K562 (cell line): Measurements from ENCODE around the gene USP9Y. TPM values are rescaled to one million over a fixed set of nuclear protein-coding genes. Genes with fewer than 3 reads are reported as not detected.

ENCODE experiments used
- GTF2E2 ChIP-seq: fragments of 200-800 bp; sonication (Bioruptor generic); IDR thresholded peaks from 2 replicates; pipeline ENCODE4 v1.6.1; 2016; ENCODE audit warnings: missing genetic modification characterization, missing compliant biosample characterization
- MYNN ChIP-seq, 2 experiments: sonication (generic); formaldehyde crosslinking in 1 of 2; IDR thresholded peaks; 2 replicates each; pipeline versions ENCODE4 v1.5.0 to v1.6.1; 2016 to 2020; ENCODE audit warnings: antibody characterized with exemption in 1 of 2, missing genetic modification reagents in 1 of 2
- RBBP5 ChIP-seq: fragments of 200-600 bp; sonication (generic); IDR thresholded peaks from 2 replicates; pipeline ENCODE4 v1.6.1; 2012; ENCODE audit warnings: borderline replicate concordance, mild to moderate bottlenecking, low read length, control low read depth, inconsistent platforms; ENCODE audit not compliant: insufficient read depth, poor library complexity, severe bottlenecking
- REST ChIP-seq, 2 experiments: fragments of 450-650 bp; formaldehyde crosslinking in 1 of 2; IDR thresholded peaks; 2 replicates each; pipeline versions ENCODE4 v1.4.0 to v1.6.1; 2014 to 2020; ENCODE audit warnings: mild to moderate bottlenecking in 2 of 2, borderline replicate concordance in 1 of 2, low read depth in 1 of 2
- ZFP30 ChIP-seq: fragments of 250-450 bp; sonication (Bioruptor Pico); IDR thresholded peaks from 2 replicates; pipeline ENCODE4 v1.8.0; 2022; ENCODE audit warnings: moderate library complexity, mild to moderate bottlenecking, inconsistent platforms, borderline replicate concordance
- polyA plus RNA-seq, 8 experiments: library from polyadenylated mRNA; depleted of rRNA in 4 of 8; stranded (reverse) in 5 of 8; unstranded in 3 of 8; fragments of >200 nt; fragmentation: Nextera tagmentation in 2 of 8; fragmentation: Illumina TruSeq in 1 of 8; extraction: Ambion mirVana in 2 of 8; extraction: Trizol in 1 of 8; gene quantifications; 2 replicates each; pipeline versions ENCODE4 v1.2.1 to v1.2.3, GENCODE V29; 2011 to 2014; ENCODE audit warnings: inconsistent platforms in 1 of 8, missing spikeins in 1 of 8
- total RNA-seq, 7 experiments: library from RNA; depleted of rRNA in 6 of 7; stranded (reverse); fragments of >200 nt in 6 of 7; fragmentation: Illumina TruSeq in 2 of 7; extraction: Trizol in 2 of 7; gene quantifications; 2 replicates each; pipeline versions ENCODE4 v1.2.1 to v1.2.3, GENCODE V29; 2011 to 2021; ENCODE audit warnings: low replicate concordance in 1 of 7
- TF ChIP-seq, protein P1 (sequence below): sonication (generic); formaldehyde crosslinking; IDR thresholded peaks from 2 replicates; pipeline ENCODE4 v1.8.1; 2023; ENCODE audit warnings: missing genetic modification reagents, mild to moderate bottlenecking, borderline replicate concordance

Gene USP9Y
- total and polyA plus RNA-seq, 9 of the 15 experiments (the other 6 are each of a cell fraction or from before 2014, with no cell fraction given) = 0.13 TPM; not detected in 8

DNA sequence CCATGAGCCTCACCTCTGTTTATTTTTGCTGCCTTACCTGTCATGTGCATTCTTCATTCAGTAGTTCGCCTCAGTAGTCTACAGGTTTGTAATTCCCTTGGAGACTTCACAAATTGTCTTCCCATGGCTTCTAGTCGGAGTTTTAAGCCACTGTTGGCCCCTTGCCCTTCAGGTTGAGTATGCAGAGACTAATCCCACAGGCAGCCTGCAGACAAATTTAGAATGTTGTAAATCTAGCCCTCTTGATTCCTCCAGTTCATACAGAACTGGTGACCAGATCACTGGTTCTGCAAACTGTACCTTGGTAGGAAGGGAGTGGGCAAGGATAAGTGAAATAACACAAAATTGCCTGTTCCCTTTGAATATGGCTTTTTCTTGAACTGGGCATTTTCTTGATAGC, 33.0 kb downstream of the USP9Y start (continued):
- no peak for TF ChIP-seq REST (IDR thresholded peaks at IDR 0.05; ENCODE audit: borderline replicate concordance)
- no peak for TF ChIP-seq REST (CRISPR knock-in tag; IDR thresholded peaks at IDR 0.05; ENCODE audit: low read depth)
- TF ChIP-seq, protein P1, sequence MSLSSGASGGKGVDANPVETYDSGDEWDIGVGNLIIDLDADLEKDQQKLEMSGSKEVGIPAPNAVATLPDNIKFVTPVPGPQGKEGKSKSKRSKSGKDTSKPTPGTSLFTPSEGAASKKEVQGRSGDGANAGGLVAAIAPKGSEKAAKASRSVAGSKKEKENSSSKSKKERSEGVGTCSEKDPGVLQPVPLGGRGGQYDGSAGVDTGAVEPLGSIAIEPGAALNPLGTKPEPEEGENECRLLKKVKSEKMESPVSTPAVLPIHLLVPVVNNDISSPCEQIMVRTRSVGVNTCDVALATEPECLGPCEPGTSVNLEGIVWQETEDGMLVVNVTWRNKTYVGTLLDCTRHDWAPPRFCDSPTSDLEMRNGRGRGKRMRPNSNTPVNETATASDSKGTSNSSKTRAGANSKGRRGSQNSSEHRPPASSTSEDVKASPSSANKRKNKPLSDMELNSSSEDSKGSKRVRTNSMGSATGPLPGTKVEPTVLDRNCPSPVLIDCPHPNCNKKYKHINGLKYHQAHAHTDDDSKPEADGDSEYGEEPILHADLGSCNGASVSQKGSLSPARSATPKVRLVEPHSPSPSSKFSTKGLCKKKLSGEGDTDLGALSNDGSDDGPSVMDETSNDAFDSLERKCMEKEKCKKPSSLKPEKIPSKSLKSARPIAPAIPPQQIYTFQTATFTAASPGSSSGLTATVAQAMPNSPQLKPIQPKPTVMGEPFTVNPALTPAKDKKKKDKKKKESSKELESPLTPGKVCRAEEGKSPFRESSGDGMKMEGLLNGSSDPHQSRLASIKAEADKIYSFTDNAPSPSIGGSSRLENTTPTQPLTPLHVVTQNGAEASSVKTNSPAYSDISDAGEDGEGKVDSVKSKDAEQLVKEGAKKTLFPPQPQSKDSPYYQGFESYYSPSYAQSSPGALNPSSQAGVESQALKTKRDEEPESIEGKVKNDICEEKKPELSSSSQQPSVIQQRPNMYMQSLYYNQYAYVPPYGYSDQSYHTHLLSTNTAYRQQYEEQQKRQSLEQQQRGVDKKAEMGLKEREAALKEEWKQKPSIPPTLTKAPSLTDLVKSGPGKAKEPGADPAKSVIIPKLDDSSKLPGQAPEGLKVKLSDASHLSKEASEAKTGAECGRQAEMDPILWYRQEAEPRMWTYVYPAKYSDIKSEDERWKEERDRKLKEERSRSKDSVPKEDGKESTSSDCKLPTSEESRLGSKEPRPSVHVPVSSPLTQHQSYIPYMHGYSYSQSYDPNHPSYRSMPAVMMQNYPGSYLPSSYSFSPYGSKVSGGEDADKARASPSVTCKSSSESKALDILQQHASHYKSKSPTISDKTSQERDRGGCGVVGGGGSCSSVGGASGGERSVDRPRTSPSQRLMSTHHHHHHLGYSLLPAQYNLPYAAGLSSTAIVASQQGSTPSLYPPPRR (CRISPR knock-in tag) = no peak
- TF ChIP-seq GTF2E2 (tag) = no peak
- no peak for TF ChIP-seq MYNN (IDR thresholded peaks at IDR 0.05)
- no peak for TF ChIP-seq MYNN (CRISPR knock-in tag; IDR thresholded peaks at IDR 0.05)
- TF ChIP-seq RBBP5 = no peak
- no peak for TF ChIP-seq ZFP30 (CRISPR knock-in tag)
